Activated B cell treated with CpG ODN at 0.5 μM for 24 hours (primary cell): Measurements from ENCODE around the gene RINT1. TPM values are rescaled to one million over a fixed set of nuclear protein-coding genes. Genes with fewer than 3 reads are reported as not detected.
A peak's percentile ranks its signal among the peaks of the same experiment; 100 is the strongest.

Source experiments
- ATAC-seq: fragments of 200-7000 bp; cut with Tn5 transposase; one replicate; pipeline ENCODE4 v1.10.0; 2021; ENCODE audit warnings: low read depth, mild to moderate bottlenecking, moderate library complexity
- CTCF ChIA-PET: fragments of 350-600 bp; sonication (Branson Sonifier 250); formaldehyde crosslinking; loops from one replicate; lab custom pipeline; 2021; ENCODE audit warnings: antibody characterized with exemption; lab: Charles Lee
- POLR2A ChIA-PET: fragments of 350-600 bp; sonication (Branson Sonifier 250); formaldehyde crosslinking; loops from one replicate; lab custom pipeline; 2021; ENCODE audit warnings: antibody characterized with exemption; lab: Charles Lee
- DNase-seq: peaks from one replicate; pipeline ENCODE4 v3.0.0; 2022
- H3K27ac Mint-ChIP-seq: one replicate; pipeline ENCODE4 v1.8.0; 2020; ENCODE audit warnings: mixed read lengths
- H3K27me3 Mint-ChIP-seq: one replicate; pipeline ENCODE4 v1.8.0; 2021; ENCODE audit warnings: mixed read lengths
- H3K36me3 Mint-ChIP-seq: one replicate; pipeline ENCODE4 v1.8.0; 2021; ENCODE audit warnings: low read depth, mixed read lengths
- H3K4me1 Mint-ChIP-seq: one replicate; pipeline ENCODE4 v1.8.0; 2021; ENCODE audit warnings: mixed read lengths
- H3K4me3 Mint-ChIP-seq: one replicate; pipeline ENCODE4 v1.8.0; 2020; ENCODE audit warnings: mild to moderate bottlenecking, mixed read lengths
- H3K9me3 Mint-ChIP-seq: one replicate; pipeline ENCODE4 v1.8.0; 2020; ENCODE audit warnings: mixed read lengths
- CTCF ChIP-seq: fragments of 200-600 bp; IDR thresholded peaks from one replicate; pipeline ENCODE4 v1.8.0; 2022; ENCODE audit warnings: antibody characterized with exemption, mild to moderate bottlenecking
- intact Hi-C: fragments of 100-400 bp; cut with micrococcal nuclease; formaldehyde crosslinking; loops from one replicate; pipeline ENCODE4 v1.15.1; 2024
- total RNA-seq: library from RNA; stranded (reverse); gene quantifications from 2 replicates; pipeline ENCODE4 v1.2.3, GENCODE V29; 2022

The RINT1 gene
- total RNA-seq, 1 donor from 2014 or later = 35.5 TPM

GRCh38 chr7:105581066-105581811, 49.2 kb downstream of the RINT1 start, which contains the start of gene EFCAB10:
Gene EFCAB10 (minus strand): TSS chr7:105581493. CDS start chr7:105581463, 30 bp downstream.
- intact Hi-C loops = no loop called here

GRCh38 chr7:105583061-105583460, 51.1 kb downstream of the RINT1 start:
- no peaks in the 10 kb centered on the region for H3K36me3 Mint-ChIP-seq
- POLR2A ChIA-PET = no interaction called here

More at GRCh38 chr7:105581066-105581811, 49.2 kb downstream of the RINT1 start, which contains the start of gene EFCAB10:
- H3K9me3 Mint-ChIP-seq = peaks cover 8% of the 10 kb centered on the region
- H3K4me1 Mint-ChIP-seq = peaks cover 8% of the 10 kb centered on the region
- ATAC-seq (peak; percentile 66), DNase-seq (no peak)
- peaks cover 10% of the 10 kb centered on the region for H3K27me3 Mint-ChIP-seq
- TF ChIP-seq CTCF = no peak
- no peaks in the 10 kb centered on the region for H3K36me3 Mint-ChIP-seq
- ChIA-PET POLR2A (no interaction called here), CTCF (no interaction called here)
- H3K4me3 Mint-ChIP-seq = peak within 1 kb of the TSS; percentile 74
- H3K27ac Mint-ChIP-seq = no peak within 1 kb of the TSS

GRCh38 chr7:105584165-105584564, 52.2 kb downstream of the RINT1 start:
- no peak overlapping the region for H3K4me3 Mint-ChIP-seq
- H3K9me3 Mint-ChIP-seq = peaks cover 8% of the 10 kb centered on the region
- no peak overlapping the region for H3K27ac Mint-ChIP-seq
- peaks cover 31% of the 10 kb centered on the region for H3K4me1 Mint-ChIP-seq
- TF ChIP-seq CTCF = no peak
- ATAC-seq (no peak), DNase-seq (no peak)
- no peaks in the 10 kb centered on the region for H3K36me3 Mint-ChIP-seq
- H3K27me3 Mint-ChIP-seq = peaks cover 10% of the 10 kb centered on the region
- ChIA-PET POLR2A (no interaction called here), CTCF (no interaction called here)
- intact Hi-C loops = no loop called here

More at GRCh38 chr7:105583061-105583460, 51.1 kb downstream of the RINT1 start:
- H3K9me3 Mint-ChIP-seq = peaks cover 8% of the 10 kb centered on the region
- intact Hi-C loops = no loop called here
- peaks cover 23% of the 10 kb centered on the region for H3K4me1 Mint-ChIP-seq
- no peak for DNase-seq
- peaks cover 10% of the 10 kb centered on the region for H3K27me3 Mint-ChIP-seq
- H3K27ac Mint-ChIP-seq = no peak overlapping the region
- ATAC-seq = no peak
- no peak overlapping the region for H3K4me3 Mint-ChIP-seq
- CTCF ChIA-PET = no interaction called here
- TF ChIP-seq CTCF = no peak

GRCh38 chr7:105585850-105586500, 54.0 kb downstream of the RINT1 start:
- H3K36me3 Mint-ChIP-seq = no peaks in the 10 kb centered on the region
- DNase-seq (no peak), ATAC-seq (no peak)
- ChIA-PET CTCF (no interaction called here), POLR2A (interaction anchor here (0.6 kb wide), 1 partner anchor 21 kb away, joined by 4 read pairs; no protein-coding TSS in a partner anchor)
- no peak overlapping the region for H3K4me3 Mint-ChIP-seq
- peaks cover 36% of the 10 kb centered on the region for H3K4me1 Mint-ChIP-seq
- intact Hi-C loops = no loop called here
- peaks cover 10% of the 10 kb centered on the region for H3K27me3 Mint-ChIP-seq
- H3K27ac Mint-ChIP-seq = no peak overlapping the region
- peaks cover 8% of the 10 kb centered on the region for H3K9me3 Mint-ChIP-seq
- no peak for TF ChIP-seq CTCF
